HG03025 (cell line): ENCODE measurements around the gene SAMD4A.
"Not testable (repeated sequence)": the region's sequence is repeated elsewhere in the genome, so short reads cannot be mapped to it uniquely, and the experiment has no call there.

Experiments used
- ATAC-seq: cut with Tn5 transposase; IDR thresholded peaks from one replicate; pipeline ENCODE4 v1.9.1; 2021; ENCODE audit warnings: mild to moderate bottlenecking, moderate library complexity; ENCODE audit not compliant: unreplicated experiment, low FRiP score

SAMD4A gene

DNA sequence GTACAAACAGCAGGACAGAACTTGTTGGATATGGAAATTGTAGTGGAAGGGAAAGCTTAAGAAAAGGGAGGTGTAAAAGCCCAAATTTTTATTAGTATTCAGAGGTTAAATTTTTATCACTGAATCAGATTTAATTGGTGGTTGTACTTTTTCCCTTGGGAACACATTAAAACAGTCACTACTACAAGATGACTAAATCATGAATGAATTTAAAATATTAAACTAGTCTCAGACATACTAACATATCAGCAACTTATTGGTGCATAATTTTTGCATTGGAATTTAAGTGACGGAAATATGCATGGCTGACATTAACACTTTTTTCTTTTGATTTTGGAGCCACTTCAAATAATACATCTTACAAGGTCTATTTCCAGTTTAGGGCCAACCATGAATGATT is 27.6 kb downstream of the SAMD4A start:
- no peak for ATAC-seq

DNA sequence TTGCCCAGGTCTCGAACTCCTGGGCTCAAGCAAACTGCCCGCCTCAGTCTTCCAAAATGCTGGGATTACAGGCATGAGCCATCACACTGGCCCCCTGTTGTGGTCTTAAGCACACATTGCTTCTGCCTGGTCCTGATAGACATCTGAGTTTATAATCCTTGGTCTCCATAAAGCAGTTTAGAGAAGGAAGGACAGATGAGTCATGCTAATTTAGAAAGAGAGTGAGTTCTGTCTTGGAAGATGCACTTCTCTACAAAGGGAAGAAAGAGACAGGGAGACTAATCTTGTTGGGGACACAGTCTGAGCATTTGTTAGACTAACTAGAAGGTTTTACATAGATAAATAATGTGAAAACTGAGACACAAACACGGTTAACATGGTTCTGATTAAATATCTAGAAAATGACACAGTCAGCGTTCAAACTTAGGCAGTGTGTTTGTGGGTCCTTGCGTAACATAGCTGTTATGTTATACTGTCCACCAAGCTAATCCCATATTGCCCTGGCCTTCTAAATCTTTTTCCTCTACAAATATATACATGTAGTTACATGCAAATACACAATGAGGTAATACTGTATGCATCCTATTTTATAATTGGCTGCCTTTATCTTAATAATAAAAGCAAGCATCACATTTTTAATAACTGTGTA is 31.0 kb downstream of the SAMD4A start:
- ATAC-seq: no peak

DNA sequence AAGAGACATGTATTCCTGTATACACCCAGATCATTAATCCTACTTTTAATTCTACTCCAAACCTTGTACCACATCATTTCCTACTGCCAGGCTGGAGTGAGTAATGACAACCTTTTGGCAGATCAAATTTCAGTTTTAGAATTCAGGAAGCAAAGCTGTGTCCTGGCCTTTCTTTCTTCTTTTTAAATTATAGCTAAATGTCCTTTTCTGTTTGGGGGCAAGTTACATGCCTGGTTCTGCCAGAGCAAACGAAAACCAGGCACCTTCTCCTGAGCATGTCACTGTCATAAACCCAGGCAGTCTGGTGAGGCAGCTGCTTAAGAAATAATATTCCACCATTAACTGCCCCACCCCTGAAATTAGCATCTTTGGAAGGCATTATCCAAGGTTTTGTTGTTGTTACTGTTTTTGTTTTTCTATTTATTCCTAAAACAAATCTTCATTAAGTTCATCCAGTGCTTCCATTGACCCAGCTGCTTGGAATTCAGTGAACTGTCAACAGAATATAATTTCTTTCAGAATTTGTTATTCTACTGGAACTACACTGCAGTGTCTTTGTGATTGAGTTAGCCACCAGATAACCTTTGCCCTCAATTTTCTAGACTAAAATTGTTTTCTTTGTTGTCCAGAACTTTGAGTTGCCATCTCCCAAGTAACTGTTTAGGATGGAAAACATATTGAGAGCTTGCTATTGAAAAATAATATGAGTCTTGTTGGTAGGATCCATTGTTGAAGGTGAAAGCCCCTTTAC is 33.2 kb downstream of the SAMD4A start:
- no peak for ATAC-seq

DNA sequence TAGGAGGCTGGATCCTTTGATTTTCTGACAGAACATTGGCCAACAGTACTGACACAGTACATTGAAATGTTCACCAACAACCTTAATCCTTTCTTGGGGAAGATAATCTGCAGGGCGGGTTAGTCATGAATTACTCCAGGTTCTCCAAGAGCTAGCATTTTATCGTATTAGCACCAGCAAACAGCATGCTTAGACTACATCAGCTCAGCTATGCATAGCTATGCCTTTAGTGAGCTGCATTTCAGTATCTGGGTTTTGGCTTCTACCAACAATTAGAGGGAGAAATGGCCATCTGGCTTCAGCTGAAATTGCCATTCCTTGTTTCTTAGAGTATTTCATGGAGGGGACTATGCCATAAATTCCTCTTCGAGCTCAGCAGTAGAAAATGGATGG is 33.8 kb downstream of the SAMD4A start:
- no peak for ATAC-seq

DNA sequence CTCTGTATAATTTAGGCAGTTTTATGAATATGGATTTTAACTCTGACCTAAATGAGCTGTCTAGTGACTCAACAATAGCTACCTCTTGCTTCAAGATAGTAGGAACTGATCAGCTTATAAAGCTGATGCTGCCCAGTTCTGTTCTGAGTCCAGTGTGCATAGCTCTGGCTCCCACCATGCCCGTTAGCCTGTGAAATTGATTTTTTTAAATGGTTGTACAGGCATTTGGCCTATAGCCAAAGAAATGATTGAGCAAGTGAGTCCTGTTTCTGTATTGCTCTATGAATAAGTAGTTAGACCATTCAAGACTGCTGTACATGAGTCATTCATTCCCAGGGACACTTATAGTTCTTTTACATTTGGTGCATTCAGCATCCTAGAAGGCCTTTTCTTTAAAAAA is 36.4 kb downstream of the SAMD4A start:
- ATAC-seq: no peak

DNA sequence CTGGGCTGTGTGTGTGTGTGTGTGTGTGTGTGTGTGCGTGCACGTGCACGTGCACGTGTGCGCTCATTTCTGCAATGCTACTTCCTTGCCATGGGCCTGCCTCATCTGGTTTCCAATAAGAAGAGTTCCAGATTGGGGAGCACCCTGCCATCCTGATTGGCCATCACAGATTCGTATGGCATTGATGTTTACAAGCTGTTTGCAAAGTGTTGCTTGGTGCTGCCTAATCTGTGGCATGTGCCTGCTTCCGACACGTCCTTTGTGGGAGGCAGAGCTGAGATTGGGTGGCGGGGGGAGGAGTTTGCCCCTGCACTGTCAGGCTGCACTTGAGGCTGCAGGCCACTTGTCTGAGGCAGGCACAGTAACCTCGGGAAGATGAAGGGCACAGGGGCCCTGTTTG is 39.2 kb downstream of the SAMD4A start:
- no peak for ATAC-seq

DNA sequence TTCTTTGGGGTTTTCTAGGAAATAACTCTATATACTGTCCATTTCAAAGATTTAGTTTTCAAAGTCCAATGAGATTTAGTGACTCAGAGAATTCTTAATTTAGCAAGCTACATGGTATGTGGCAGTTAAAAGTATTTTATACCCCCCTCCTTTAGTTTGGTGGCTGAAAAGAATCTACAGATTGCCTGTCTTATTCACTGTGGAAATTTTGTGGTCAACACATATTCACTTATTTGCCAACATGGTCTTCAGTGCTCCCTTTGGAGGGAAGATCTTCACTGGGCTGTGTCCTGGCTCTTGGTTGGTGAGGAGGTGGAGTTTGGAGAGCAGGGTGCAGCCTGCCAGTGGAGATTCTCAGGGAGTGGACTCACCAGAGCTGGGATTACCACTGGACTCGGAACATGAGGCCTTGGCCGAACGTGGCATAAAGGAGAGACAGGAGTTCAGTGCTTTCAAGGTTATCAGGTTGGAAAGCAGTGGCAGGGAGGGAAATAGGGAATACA is 39.8 kb downstream of the SAMD4A start:
- ATAC-seq: no peak

DNA sequence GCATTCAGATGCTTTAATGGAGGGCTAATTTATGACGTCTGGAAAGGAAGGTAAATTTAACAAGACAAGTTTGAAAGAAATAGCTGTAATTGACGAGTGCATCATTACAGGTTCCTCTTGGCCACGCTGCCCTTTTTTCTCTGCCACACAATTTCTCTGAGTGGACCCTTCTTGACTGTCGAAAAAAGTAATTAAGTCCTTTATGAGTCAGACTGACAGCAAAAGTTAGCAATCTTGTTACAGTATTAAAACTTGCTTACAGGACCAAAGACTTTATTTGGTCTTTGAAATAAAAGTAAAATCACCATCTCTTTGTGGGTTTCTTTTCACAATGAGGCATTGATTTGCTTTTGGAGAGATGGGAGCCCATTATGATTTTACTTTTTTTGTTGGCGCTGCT is 42.6 kb downstream of the SAMD4A start:
- no peak for ATAC-seq

DNA sequence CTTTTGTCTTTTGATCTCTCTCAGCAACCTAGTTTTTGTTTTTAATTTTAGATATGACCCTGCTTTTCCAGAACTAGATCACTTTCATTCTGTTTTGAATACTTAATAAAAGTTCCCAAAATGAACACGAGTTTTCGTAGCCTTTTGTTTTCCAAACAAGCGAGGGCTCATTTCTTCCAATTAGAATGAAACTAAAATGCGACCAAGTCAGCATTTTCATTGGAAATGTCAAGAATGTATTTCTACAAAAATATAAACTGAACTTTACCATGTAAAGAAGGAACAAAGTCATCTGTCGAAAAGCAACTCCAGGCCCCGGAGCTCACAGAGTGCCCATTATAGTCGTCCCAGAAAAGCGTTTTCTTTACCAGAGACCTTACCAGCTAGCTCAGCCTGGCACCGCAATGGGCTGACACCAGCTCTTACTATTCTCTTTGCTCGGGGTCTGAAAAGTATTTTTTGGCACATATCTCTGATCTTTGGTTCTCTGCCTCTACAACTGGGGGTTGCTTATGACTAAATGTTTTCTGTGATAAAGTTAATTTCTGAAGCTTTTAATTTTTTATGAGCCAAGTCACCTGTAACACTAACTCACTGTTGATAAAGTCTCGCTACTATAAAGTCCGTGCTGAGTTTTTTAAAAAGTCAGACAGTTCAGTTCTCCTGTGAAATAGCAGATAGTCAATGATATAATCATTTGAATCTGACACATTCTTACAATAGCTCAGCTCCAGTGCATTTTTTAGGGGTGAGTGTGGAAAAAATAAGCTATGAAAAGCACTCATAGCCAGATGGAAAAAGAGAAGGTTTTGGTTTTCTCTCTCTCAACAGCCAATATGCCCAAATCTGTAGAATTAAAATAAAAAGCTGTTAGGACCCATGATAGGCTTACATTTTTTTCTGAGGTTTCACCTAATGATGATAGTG is 43.4 kb downstream of the SAMD4A start:
- ATAC-seq: no peak

DNA sequence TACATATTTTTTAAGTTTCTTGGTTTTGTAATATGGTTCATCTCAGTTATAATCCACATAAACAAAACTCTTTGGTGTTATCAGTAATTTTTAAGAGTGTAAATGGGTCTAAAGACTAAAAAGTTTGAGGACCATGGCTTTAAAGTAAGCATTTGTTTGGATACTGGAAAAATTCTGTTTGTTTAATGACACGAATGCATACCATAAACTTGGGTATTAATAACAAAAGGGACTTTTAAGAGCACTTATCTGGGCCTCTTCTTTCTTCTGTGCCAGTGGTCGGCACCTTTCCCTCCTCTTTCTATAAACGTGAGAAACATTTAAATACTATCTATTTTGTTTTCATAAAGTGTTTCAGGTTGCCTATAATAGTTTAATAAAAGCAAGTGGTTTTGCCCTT is 47.4 kb downstream of the SAMD4A start:
- ATAC-seq: no peak

DNA sequence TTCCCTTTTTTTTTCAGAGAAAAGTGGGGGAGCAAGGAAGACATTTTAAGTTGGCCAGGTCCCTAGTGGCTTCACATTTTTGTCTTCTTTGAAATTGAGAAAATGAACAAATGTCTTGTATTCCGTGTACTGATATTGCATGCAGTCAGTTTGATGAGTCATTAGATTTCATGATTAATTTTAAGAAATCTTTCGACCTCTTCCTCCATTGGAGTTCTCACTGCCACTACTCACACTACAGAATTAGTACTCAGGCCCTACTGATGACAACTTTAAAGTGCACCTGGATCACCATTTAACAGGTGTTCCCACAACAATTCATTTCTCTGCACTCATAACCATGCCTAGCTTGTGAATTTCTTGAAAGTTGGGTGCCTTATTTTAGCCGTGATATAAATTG is 50.5 kb downstream of the SAMD4A start:
- no peak for ATAC-seq

DNA sequence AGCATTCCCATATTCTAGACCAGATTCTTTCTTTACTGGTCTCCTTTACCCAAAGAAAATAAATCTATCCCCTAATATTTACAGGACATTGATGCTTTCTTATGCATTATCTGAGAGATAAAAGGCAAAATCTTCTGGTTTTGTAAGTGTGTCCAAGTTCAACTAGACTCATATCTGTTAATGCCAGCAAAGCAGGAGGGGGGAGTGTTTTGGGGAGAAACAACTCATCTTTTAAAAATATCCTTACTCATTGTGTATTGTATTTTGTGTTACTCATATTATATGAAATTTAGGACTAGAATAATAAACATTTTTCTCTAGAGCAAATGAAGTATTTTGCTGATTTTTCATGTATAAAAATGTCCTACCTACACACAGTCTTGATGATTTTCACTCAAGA is 54.8 kb downstream of the SAMD4A start:
- ATAC-seq: no peak

DNA sequence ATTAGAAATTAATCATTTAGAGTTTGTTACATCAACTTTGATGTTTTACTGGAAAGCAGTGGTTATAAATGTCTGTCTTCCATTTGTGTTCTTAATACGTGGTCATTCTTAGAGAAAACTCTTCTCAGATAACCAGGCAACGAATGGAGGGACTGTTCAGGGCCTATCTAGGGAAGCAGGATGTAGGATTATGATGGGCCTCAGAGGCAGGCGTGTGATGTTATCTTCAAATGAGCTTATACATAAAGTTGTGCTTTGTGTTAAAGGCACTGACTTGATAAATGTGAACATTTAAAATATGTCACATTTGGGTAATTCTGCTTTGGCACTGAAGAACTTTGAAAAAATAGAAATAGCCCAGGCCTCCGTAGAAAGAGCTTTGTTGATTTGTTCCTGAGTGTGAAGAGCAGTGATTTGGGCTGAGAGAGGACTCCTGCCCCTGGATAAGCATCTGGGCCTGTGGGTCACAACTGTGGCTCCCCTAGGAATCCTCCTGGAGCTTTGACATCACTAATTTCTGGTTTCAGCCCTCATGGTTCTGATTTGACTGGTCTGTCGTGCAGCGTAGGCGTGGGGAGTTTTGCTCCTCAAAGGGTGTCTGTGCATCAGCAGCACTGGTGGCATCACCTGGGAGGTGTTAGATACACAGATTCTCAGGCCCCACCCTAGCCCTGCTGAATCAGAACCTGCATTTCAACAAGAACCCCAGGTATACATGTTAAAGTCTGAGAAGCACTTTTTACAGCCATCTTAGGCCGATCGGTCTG is 55.4 kb downstream of the SAMD4A start:
- ATAC-seq: peak; percentile 86

DNA sequence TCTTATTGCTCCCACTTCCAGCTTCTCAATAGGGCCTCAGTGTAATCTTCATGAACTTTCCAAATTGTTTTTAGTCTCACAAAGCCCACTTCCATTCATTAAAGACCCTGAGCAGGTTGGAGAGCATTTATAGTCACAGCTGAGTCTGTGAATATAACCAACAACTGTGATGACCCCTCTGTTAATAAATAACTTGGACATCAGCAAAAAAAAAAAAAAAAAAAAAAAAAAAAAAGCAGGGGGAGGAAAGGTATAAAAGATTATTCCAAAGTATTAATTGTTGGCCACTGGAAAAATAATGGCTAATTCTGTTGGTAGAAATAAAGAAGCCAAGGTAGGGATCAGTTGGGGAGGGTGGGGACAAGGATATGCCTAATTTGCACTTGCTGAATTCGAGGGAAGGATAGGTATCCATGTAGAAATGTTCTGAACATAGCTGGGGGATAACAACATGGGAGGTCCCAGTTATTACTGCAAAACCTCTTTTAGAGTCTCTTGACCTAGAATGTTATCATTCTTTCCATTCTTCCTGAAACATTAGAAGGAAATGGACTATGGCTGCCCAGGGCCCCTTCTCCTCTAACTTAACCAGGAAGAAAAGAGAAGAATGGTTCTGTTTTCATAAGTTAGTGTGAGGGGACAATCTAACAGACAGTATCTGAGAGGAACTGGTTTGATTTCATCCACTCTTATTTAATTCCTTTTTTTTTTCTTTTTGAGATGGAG is 56.5 kb downstream of the SAMD4A start:
- no peak for ATAC-seq

DNA sequence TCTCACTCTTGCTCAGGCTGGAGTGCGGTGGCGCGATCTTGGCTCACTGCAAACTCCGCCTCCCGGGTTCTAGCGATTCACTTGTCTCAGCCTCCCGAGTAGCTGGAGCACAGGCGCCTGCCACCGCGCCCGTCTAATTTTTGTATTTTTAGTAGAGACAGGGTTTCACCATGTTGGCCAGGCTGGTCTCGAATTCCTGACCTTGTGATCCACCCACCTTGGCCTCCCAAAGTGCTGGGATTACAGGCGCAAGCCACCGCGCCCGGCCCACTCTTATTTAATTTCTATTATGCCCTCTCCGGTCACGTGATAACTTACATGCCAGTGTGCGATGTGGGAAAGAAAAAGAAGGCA is 57.1 kb downstream of the SAMD4A start:
- not testable (repeated sequence) for ATAC-seq

DNA sequence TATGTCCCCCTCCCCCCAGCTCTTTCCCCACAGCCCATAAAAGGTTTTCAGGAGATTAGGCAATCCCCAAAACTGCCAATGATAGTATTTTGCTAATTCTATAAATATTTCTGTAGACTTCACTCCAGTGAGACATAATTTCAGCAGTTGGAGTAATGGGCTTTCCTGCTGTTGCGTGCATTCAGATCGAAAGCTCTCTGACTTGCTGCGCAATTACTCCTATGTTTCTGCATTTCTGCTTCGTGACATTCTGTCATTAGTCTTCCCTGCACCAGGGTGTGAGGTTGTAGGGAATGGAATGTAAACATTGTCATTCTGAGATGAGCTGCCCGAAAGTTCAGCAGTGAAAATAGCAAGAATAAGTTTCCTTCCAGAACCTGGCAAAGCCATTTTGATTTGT is 58.2 kb downstream of the SAMD4A start:
- ATAC-seq: no peak

DNA sequence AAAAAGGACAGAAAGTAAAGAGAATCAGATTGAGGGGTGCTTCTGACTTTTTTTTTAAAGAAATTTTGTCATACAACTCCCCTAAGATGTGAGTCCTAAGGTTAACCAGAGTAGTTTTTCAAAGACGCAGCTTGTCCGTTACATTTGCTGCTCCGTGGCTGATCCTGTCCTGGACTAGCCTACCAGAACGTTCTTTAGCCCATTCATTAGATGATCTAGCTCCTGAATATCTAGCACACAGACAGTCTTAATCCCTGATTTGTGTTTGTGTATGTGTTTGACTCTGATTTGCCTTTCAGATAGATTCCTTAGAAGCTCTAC is 60.3 kb downstream of the SAMD4A start:
- ATAC-seq: no peak

DNA sequence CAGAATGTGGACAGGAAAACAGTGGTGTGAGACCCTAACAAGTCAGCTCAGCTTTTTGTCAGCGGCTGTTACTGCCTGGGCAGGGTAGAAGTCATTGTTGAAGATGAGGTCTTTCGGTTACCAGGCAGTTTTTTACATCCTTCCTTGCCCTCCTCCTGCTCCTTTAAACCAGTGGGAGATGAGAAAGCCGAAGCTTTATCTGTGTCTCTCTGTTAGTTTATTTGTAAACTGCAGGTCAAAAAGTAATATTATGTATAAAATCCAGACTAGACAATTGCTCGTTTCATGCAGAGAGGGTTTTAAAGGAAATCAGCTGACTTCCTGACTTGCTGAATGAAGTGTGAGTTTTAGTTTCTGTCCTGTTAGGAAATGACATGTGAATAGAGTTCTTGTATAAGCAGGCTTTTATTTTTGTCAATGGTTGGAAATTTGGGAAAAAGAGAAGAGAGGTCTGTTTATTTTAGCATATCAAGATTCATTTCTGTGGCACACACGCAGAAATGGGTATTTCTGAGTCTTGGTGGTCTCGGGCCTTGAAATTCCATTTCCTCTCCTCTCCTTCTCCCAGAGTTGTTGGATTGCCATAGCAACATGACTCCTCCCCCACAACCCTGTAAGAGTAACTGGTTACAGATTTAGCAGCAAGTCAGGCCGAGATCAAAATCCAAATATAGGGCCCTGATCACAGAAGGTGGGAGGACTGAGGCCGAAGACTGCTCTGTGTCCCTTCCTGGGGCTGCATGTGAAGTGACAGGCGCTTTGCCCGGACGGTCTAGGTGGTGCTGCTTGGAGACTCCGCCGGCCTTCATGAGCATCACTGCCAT is 60.8 kb downstream of the SAMD4A start:
- peak; percentile 74 for ATAC-seq

DNA sequence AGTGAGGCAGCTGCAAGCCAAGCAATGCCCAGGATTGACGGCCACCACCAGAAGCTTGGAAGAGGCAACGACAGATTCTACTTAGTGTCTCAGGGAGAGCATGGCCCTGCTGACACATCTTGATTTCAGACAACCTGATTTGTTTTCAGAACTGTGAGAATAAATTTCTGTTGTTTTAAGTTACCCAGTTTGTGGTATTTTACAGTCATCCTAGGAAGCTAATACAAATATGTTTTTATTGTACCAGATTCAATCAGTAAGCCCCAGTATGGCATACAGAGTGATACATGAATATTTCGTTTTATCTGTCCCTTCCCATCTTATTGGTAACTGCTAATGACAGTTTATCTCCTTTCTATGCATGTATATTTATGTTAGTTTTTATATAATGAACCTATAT is 62.3 kb downstream of the SAMD4A start:
- no peak for ATAC-seq
